GM18505 (cell line): ENCODE results near the gene SUGP1.

Experiments
- ATAC-seq: cut with Tn5 transposase; IDR thresholded peaks from one replicate; pipeline ENCODE4 v1.9.1; 2021; ENCODE audit not compliant: unreplicated experiment
- POLR2A ChIP-seq: IDR thresholded peaks from 4 replicates; pipeline ENCODE4 v1.6.1; 2011; ENCODE audit warnings: borderline replicate concordance; ENCODE audit not compliant: insufficient read depth, insufficient read length; ENCODE audit errors: extremely low read depth

The SUGP1 gene

DNA sequence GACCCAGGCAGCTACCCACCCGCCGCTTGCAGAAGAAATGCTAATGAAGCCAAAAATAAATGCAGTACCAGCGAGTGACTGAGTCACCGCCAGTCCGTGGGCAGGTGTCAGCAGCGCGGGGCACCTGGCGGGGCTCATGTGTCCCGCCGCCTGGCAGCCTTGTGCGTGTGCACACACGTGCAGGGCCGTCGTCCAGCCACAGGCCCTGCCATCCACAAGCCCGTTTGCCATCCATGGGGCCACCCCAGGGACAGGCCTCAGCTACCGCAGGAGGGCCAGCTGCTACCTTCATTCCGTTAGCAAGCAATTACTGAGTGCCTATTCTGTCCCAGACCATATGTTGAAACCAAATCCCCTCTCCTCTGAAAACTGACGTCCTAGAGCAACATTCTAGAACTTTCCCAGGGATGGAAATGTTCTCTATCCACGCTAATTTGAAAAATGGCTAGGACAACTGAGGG is 88.0 kb downstream of the SUGP1 start:
- no peak for ATAC-seq
- TF ChIP-seq POLR2A: no peak

- TF ChIP-seq POLR2A: no peak
- no peak for ATAC-seq
These were observed 89.3 kb downstream of the SUGP1 start for GRCh38 chr19:19230999-19231398.

GRCh38 chr19:19229701-19230100 is 90.6 kb downstream of the SUGP1 start:
- no peak for ATAC-seq
- no peak for TF ChIP-seq POLR2A

- no peak for ATAC-seq
- TF ChIP-seq POLR2A: no peak
These were observed 93.1 kb downstream of the SUGP1 start for GRCh38 chr19:19227217-19227616.

- no peak for ATAC-seq
- no peak for TF ChIP-seq POLR2A
These were observed 93.6 kb downstream of the SUGP1 start for GRCh38 chr19:19226663-19227062.

DNA sequence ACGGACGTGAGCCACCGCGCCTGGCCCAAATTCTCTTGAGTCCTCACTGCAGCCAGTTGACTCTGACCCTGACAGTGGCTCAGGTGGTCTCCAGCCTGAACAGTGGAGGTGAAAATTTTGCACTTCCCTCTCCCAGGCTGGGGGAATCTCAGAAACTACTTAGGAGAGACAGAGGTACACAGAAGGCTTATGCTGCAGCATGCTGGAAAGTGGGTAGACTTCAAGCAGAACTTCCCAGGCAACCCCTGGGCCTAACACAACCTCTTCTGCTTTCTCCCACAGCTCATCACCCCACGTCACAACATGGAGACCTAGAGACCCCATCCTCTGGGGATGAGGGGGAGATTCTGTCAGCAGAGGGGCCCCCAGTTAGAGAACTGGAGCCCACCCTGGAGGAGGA is 94.1 kb downstream of the SUGP1 start:
- ATAC-seq: no peak
- TF ChIP-seq POLR2A: no peak
